Activated B cell treated with CpG ODN at 0.5 μM for 24 hours (primary cell): ENCODE data around the gene MAFG. TPM values are rescaled to one million over a fixed set of nuclear protein-coding genes. Genes with fewer than 3 reads are reported as not detected.

Source experiments
- ATAC-seq: fragments of 200-7000 bp; cut with Tn5 transposase; one replicate; pipeline ENCODE4 v1.10.0; 2021; ENCODE audit warnings: low read depth, mild to moderate bottlenecking, moderate library complexity
- CTCF ChIA-PET: fragments of 350-600 bp; sonication (Branson Sonifier 250); formaldehyde crosslinking; loops from one replicate; lab custom pipeline; 2021; ENCODE audit warnings: antibody characterized with exemption; lab: Charles Lee
- POLR2A ChIA-PET: fragments of 350-600 bp; sonication (Branson Sonifier 250); formaldehyde crosslinking; loops from one replicate; lab custom pipeline; 2021; ENCODE audit warnings: antibody characterized with exemption; lab: Charles Lee
- DNase-seq: peaks from one replicate; pipeline ENCODE4 v3.0.0; 2022
- H3K27ac Mint-ChIP-seq: one replicate; pipeline ENCODE4 v1.8.0; 2020; ENCODE audit warnings: mixed read lengths
- H3K27me3 Mint-ChIP-seq: one replicate; pipeline ENCODE4 v1.8.0; 2021; ENCODE audit warnings: mixed read lengths
- H3K36me3 Mint-ChIP-seq: one replicate; pipeline ENCODE4 v1.8.0; 2021; ENCODE audit warnings: low read depth, mixed read lengths
- H3K4me1 Mint-ChIP-seq: one replicate; pipeline ENCODE4 v1.8.0; 2021; ENCODE audit warnings: mixed read lengths
- H3K4me3 Mint-ChIP-seq: one replicate; pipeline ENCODE4 v1.8.0; 2020; ENCODE audit warnings: mild to moderate bottlenecking, mixed read lengths
- H3K9me3 Mint-ChIP-seq: one replicate; pipeline ENCODE4 v1.8.0; 2020; ENCODE audit warnings: mixed read lengths
- CTCF ChIP-seq: fragments of 200-600 bp; IDR thresholded peaks from one replicate; pipeline ENCODE4 v1.8.0; 2022; ENCODE audit warnings: antibody characterized with exemption, mild to moderate bottlenecking
- intact Hi-C: fragments of 100-400 bp; cut with micrococcal nuclease; formaldehyde crosslinking; loops from one replicate; pipeline ENCODE4 v1.15.1; 2024
- total RNA-seq: library from RNA; stranded (reverse); gene quantifications from 2 replicates; pipeline ENCODE4 v1.2.3, GENCODE V29; 2022

Gene MAFG
- total RNA-seq, 1 donor from 2014 or later = 30.7 TPM

GRCh38 chr17:81917565-81918332, 9.8 kb downstream of the MAFG start, which contains the start of gene SIRT7:
Gene SIRT7 (minus strand): TSS chr17:81918176. CDS start chr17:81918131, 45 bp downstream.
- Mint-ChIP-seq H3K4me3 (peak within 1 kb of the TSS; percentile 88), H3K4me1 (peaks cover 25% of the 10 kb centered on the region), H3K9me3 (no peaks in the 10 kb centered on the region), H3K27ac (peak within 1 kb of the TSS; percentile 76), H3K27me3 (no peaks in the 10 kb centered on the region), H3K36me3 (peaks cover 56% of the 10 kb centered on the region)
- intact Hi-C loops = loop anchor here (1.0 to 2.0 kb wide), 3 partner anchors 9 to 57 kb away; partner anchors contain the start of genes ARHGDIA and P4HB
- DNase-seq = peak; percentile 74
- CTCF ChIA-PET = interaction anchor here (1.2 to 1.6 kb wide), 3 partner anchors 10 to 48 kb away, joined by 3 to 6 read pairs (median 5); partner anchors contain the start of gene MAFG
- POLR2A ChIA-PET = interaction anchor here (0.6 to 3.0 kb wide), 8 partner anchors 9 to 149 kb away, joined by 3 to 28 read pairs (median 4); partner anchors contain the start of genes DCXR, MAFG and P4HB
- peak; percentile 88 for ATAC-seq
- no peak for TF ChIP-seq CTCF

- ChIA-PET POLR2A (interaction anchor here (0.7 to 3.0 kb wide), 4 partner anchors 11 to 296 kb away, joined by 6 to 28 read pairs (median 7); partner anchors contain the start of genes CCDC57, MAFG and P4HB), CTCF (interaction anchor here (1.2 to 1.6 kb wide), 2 partner anchors 43 to 47 kb away, joined by 3 to 5 read pairs; no protein-coding TSS in a partner anchor)
- Mint-ChIP-seq H3K9me3 (no peaks in the 10 kb centered on the region), H3K36me3 (peaks cover 61% of the 10 kb centered on the region), H3K27me3 (no peaks in the 10 kb centered on the region), H3K27ac (peak overlapping the region; percentile 41), H3K4me3 (peak overlapping the region; percentile 82), H3K4me1 (peaks cover 29% of the 10 kb centered on the region)
- intact Hi-C loops = no loop called here
- TF ChIP-seq CTCF = no peak
- no peak for DNase-seq
- no peak for ATAC-seq
Measured at GRCh38 chr17:81916234-81917001, 11.1 kb downstream of the MAFG start.

GRCh38 chr17:81915331-81915730, 12.2 kb downstream of the MAFG start:
- POLR2A ChIA-PET = interaction anchor here (3.0 kb wide), 1 partner anchor 12 kb away, joined by 28 read pairs; the partner anchor contains the start of gene MAFG
- H3K4me1 Mint-ChIP-seq = peaks cover 32% of the 10 kb centered on the region
- no peak for TF ChIP-seq CTCF
- intact Hi-C loops = no loop called here
- no peaks in the 10 kb centered on the region for H3K27me3 Mint-ChIP-seq
- H3K36me3 Mint-ChIP-seq = peaks cover 56% of the 10 kb centered on the region
- no peak overlapping the region for H3K4me3 Mint-ChIP-seq
- CTCF ChIA-PET = interaction anchor here (1.5 kb wide), 1 partner anchor 44 kb away, joined by 3 read pairs; no protein-coding TSS in a partner anchor
- ATAC-seq = no peak
- DNase-seq = no peak
- no peak overlapping the region for H3K27ac Mint-ChIP-seq
- no peaks in the 10 kb centered on the region for H3K9me3 Mint-ChIP-seq

- POLR2A ChIA-PET = no interaction called here
- no peak for TF ChIP-seq CTCF
- no peak overlapping the region for H3K4me3 Mint-ChIP-seq
- ATAC-seq (no peak), DNase-seq (no peak)
- no peaks in the 10 kb centered on the region for H3K9me3 Mint-ChIP-seq
- peaks cover 49% of the 10 kb centered on the region for H3K36me3 Mint-ChIP-seq
- peaks cover 34% of the 10 kb centered on the region for H3K4me1 Mint-ChIP-seq
- no peaks in the 10 kb centered on the region for H3K27me3 Mint-ChIP-seq
- H3K27ac Mint-ChIP-seq = no peak overlapping the region
- CTCF ChIA-PET = interaction anchor here (1.5 kb wide), 1 partner anchor 45 kb away, joined by 3 read pairs; no protein-coding TSS in a partner anchor
- intact Hi-C loops = no loop called here
Measured at GRCh38 chr17:81914103-81914850, 13.3 kb downstream of the MAFG start.
